Astrocyte (in vitro differentiated cells and primary cell): ENCODE data around the gene HACD4. TPM values are rescaled to one million over a fixed set of nuclear protein-coding genes. Genes with fewer than 3 reads are reported as not detected.

Experiments used
- DNase-seq: peaks from one replicate; pipeline ENCODE4 v3.0.0-alpha.2; 2010; ENCODE audit warnings: low read depth
- FAIRE-seq: peaks from 2 replicates; lab custom pipeline; 2011; peaks lifted over from hg19 to GRCh38; lab: Jason Lieb, UNC
- H2AFZ ChIP-seq: 2 replicates; pipeline ENCODE4 v1.6.0; 2012; ENCODE audit warnings: low read depth, low read length, inconsistent platforms
- H3K27ac ChIP-seq: 2 replicates; pipeline ENCODE4 v1.5.1; 2011; ENCODE audit warnings: low read depth, low read length, inconsistent platforms
- H3K27me3 ChIP-seq: 2 replicates; pipeline ENCODE4 v1.6.0; 2011; ENCODE audit warnings: low read length, inconsistent platforms; ENCODE audit not compliant: insufficient read depth
- H3K36me3 ChIP-seq: 2 replicates; pipeline ENCODE4 v1.5.1; 2011; ENCODE audit warnings: low read length, inconsistent platforms; ENCODE audit not compliant: insufficient read depth
- H3K4me1 ChIP-seq: 2 replicates; pipeline ENCODE4 v1.5.1; 2011; ENCODE audit warnings: low read length, inconsistent platforms; ENCODE audit not compliant: insufficient read depth
- H3K4me2 ChIP-seq: 2 replicates; pipeline ENCODE4 v1.6.0; 2012; ENCODE audit warnings: low read length, inconsistent platforms
- H3K4me3 ChIP-seq: 2 replicates; pipeline ENCODE4 v1.5.1; 2011; ENCODE audit warnings: low read depth, mild to moderate bottlenecking, low read length, inconsistent platforms; ENCODE audit not compliant: insufficient read depth
- H3K79me2 ChIP-seq: 2 replicates; pipeline ENCODE4 v1.6.0; 2012; ENCODE audit warnings: mild to moderate bottlenecking, low read length, inconsistent platforms; ENCODE audit not compliant: insufficient read depth
- H3K9ac ChIP-seq: 2 replicates; pipeline ENCODE4 v1.6.0; 2012; ENCODE audit warnings: mild to moderate bottlenecking, low read length, inconsistent platforms
- H3K9me3 ChIP-seq: 2 replicates; pipeline ENCODE4 v1.5.1; 2012; ENCODE audit warnings: low read depth, mild to moderate bottlenecking, low read length, inconsistent platforms; ENCODE audit not compliant: insufficient read depth
- H4K20me1 ChIP-seq: 2 replicates; pipeline ENCODE4 v1.6.0; 2012; ENCODE audit warnings: low read length, inconsistent platforms; ENCODE audit not compliant: insufficient read depth
- H3K27ac Mint-ChIP-seq: one replicate; pipeline ENCODE4 v1.8.0; 2021; ENCODE audit warnings: mild to moderate bottlenecking, mixed read lengths; ENCODE audit not compliant: unreplicated experiment
- H3K27me3 Mint-ChIP-seq: one replicate; pipeline ENCODE4 v1.8.0; 2021; ENCODE audit warnings: low read depth, mixed read lengths; ENCODE audit not compliant: unreplicated experiment
- H3K36me3 Mint-ChIP-seq: one replicate; pipeline ENCODE4 v1.8.0; 2021; ENCODE audit warnings: low read depth, mixed read lengths; ENCODE audit not compliant: unreplicated experiment
- H3K4me1 Mint-ChIP-seq: one replicate; pipeline ENCODE4 v1.8.0; 2021; ENCODE audit warnings: low read depth, mixed read lengths; ENCODE audit not compliant: unreplicated experiment
- H3K4me3 Mint-ChIP-seq: one replicate; pipeline ENCODE4 v1.8.0; 2021; ENCODE audit warnings: mild to moderate bottlenecking, moderate library complexity, mixed read lengths; ENCODE audit not compliant: unreplicated experiment
- H3K9me3 Mint-ChIP-seq: one replicate; pipeline ENCODE4 v1.8.0; 2021; ENCODE audit warnings: mild to moderate bottlenecking, mixed read lengths; ENCODE audit not compliant: unreplicated experiment
- CTCF ChIP-seq: IDR thresholded peaks from 2 replicates; pipeline ENCODE4 v1.5.1; 2011; ENCODE audit warnings: low read depth, mild to moderate bottlenecking, inconsistent platforms, low read length, moderate library complexity; ENCODE audit not compliant: insufficient read depth
- EZH2 ChIP-seq: IDR thresholded peaks from 2 replicates; pipeline ENCODE4 v1.6.1; 2012; ENCODE audit warnings: mild to moderate bottlenecking, low read length, inconsistent platforms; ENCODE audit not compliant: insufficient read depth
- total RNA-seq: library from RNA; stranded (reverse); gene quantifications from 2 replicates; pipeline ENCODE4 v1.2.1, GENCODE V29; 2021

HACD4 gene
- total RNA-seq, 1 donor from 2014 or later, result 2.1 TPM

GRCh38 chr9:20989923-20990341, 41.5 kb downstream of the HACD4 start:
- Mint-ChIP-seq H3K4me3 (no peak overlapping the region), H3K9me3 (no peaks in the 10 kb centered on the region), H3K27me3 (no peaks in the 10 kb centered on the region), H3K27ac (no peak overlapping the region), H3K4me1 (no peaks in the 10 kb centered on the region), H3K36me3 (peaks cover 20% of the 10 kb centered on the region)
- H4K20me1 ChIP-seq, result no peaks in the 10 kb centered on the region
- DNase-seq (peak; percentile 8), FAIRE-seq (no peak)
- no peak overlapping the region for H3K9ac ChIP-seq
- H3K36me3 ChIP-seq, result peaks cover 16% of the 10 kb centered on the region
- H3K4me1 ChIP-seq, result peaks cover 5% of the 10 kb centered on the region
- no peak overlapping the region for H2AFZ ChIP-seq
- H3K79me2 ChIP-seq, result no peaks in the 10 kb centered on the region
- no peak overlapping the region for H3K27ac ChIP-seq
- no peaks in the 10 kb centered on the region for H3K9me3 ChIP-seq
- no peak overlapping the region for H3K4me2 ChIP-seq
- no peaks in the 10 kb centered on the region for H3K27me3 ChIP-seq
- no peak for TF ChIP-seq EZH2
- no peak overlapping the region for H3K4me3 ChIP-seq

- no peaks in the 10 kb centered on the region for H3K9me3 Mint-ChIP-seq
- H3K27ac Mint-ChIP-seq, result no peak overlapping the region
- Histone ChIP-seq H3K36me3 (peaks cover 14% of the 10 kb centered on the region), H4K20me1 (no peaks in the 10 kb centered on the region), H3K4me2 (no peak overlapping the region), H3K27ac (no peak overlapping the region), H3K4me3 (no peak overlapping the region), H3K9me3 (no peaks in the 10 kb centered on the region), H3K79me2 (no peaks in the 10 kb centered on the region), H3K9ac (no peak overlapping the region), H3K4me1 (peaks cover 5% of the 10 kb centered on the region), H2AFZ (no peak overlapping the region), H3K27me3 (no peaks in the 10 kb centered on the region)
- H3K36me3 Mint-ChIP-seq, result peaks cover 20% of the 10 kb centered on the region
- FAIRE-seq, result no peak
- DNase-seq, result no peak
- no peak for TF ChIP-seq EZH2
- TF ChIP-seq CTCF, result no peak
- H3K27me3 Mint-ChIP-seq, result no peaks in the 10 kb centered on the region
- H3K4me3 Mint-ChIP-seq, result no peak overlapping the region
- no peaks in the 10 kb centered on the region for H3K4me1 Mint-ChIP-seq
These were observed 42.6 kb downstream of the HACD4 start for GRCh38 chr9:20988671-20989315.

GRCh38 chr9:20988061-20988460, 43.4 kb downstream of the HACD4 start:
- Mint-ChIP-seq H3K9me3 (no peaks in the 10 kb centered on the region), H3K27ac (no peak overlapping the region), H3K4me1 (no peaks in the 10 kb centered on the region), H3K4me3 (no peak overlapping the region), H3K36me3 (peaks cover 20% of the 10 kb centered on the region), H3K27me3 (no peaks in the 10 kb centered on the region)
- Histone ChIP-seq H3K4me1 (peaks cover 5% of the 10 kb centered on the region), H3K36me3 (peaks cover 14% of the 10 kb centered on the region), H3K9me3 (no peaks in the 10 kb centered on the region), H4K20me1 (peaks cover under 1% of the 10 kb centered on the region), H3K4me3 (no peak overlapping the region), H2AFZ (no peak overlapping the region), H3K79me2 (no peaks in the 10 kb centered on the region), H3K9ac (no peak overlapping the region), H3K4me2 (no peak overlapping the region), H3K27ac (no peak overlapping the region), H3K27me3 (no peaks in the 10 kb centered on the region)
- DNase-seq, result no peak
- TF ChIP-seq CTCF (no peak), EZH2 (no peak)
- FAIRE-seq, result no peak
